ENCODE measurements around the gene RNF157. TPM values are rescaled to one million over a fixed set of nuclear protein-coding genes. Genes with fewer than 3 reads are reported as not detected.

The RNF157 gene
- total RNA-seq, 1 donor = 4.7 TPM

GRCh38 chr17:76160896-76161528 is 79.3 kb downstream of the RNF157 start:
- DNase-seq (ENCODE audit: low read depth) = peak; percentile 51
- H3K4me3 ChIP-seq (ENCODE audit: low read depth, low read length) = no peak overlapping the region

DNA sequence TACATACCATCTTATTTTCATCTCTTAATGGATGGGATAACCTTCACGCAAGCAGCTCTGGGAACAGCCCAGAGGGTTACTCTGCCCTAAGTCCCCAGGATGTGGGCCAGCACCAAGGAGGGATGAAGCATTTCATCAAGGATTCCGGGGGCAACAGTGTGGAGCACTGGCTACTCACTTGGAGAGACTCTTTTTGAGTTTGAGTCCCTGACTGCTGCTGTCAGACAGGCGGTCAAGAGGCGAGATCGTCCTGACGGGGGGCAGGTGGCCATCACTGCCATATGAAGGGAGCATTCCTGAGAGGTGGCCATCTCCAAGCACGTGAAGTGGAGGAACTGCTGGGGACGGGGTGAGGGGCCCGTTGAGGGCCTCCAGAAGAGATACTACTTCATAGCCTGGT is 81.1 kb downstream of the RNF157 start:
- no peak for TF ChIP-seq CTCF (IDR thresholded peaks at IDR 0.05; ENCODE audit: insufficient read depth, low read depth, low read length)
- H3K4me3 ChIP-seq (ENCODE audit: low read depth, low read length) = no peak overlapping the region
- DNase-seq (ENCODE audit: low read depth) = no peak

More at GRCh38 chr17:76160896-76161528, 79.3 kb downstream of the RNF157 start:
- TF ChIP-seq CTCF (IDR thresholded peaks at IDR 0.05; ENCODE audit: insufficient read depth, low read depth, low read length) = no peak

GRCh38 chr17:76157759-76158158 is 82.5 kb downstream of the RNF157 start:
- H3K4me3 ChIP-seq (ENCODE audit: low read depth, low read length) = no peak overlapping the region
- DNase-seq (ENCODE audit: low read depth) = no peak
- TF ChIP-seq CTCF (IDR thresholded peaks at IDR 0.05; ENCODE audit: insufficient read depth, low read depth, low read length) = no peak

GRCh38 chr17:76156662-76156991 is 83.7 kb downstream of the RNF157 start:
- no peak for DNase-seq (ENCODE audit: low read depth)
- no peak for TF ChIP-seq CTCF (IDR thresholded peaks at IDR 0.05; ENCODE audit: insufficient read depth, low read depth, low read length)
- no peak overlapping the region for H3K4me3 ChIP-seq (ENCODE audit: low read depth, low read length)

GRCh38 chr17:76155988-76156661 is 84.2 kb downstream of the RNF157 start:
- TF ChIP-seq CTCF (IDR thresholded peaks at IDR 0.05; ENCODE audit: insufficient read depth, low read depth, low read length) = no peak
- no peak overlapping the region for H3K4me3 ChIP-seq (ENCODE audit: low read depth, low read length)
- no peak for DNase-seq (ENCODE audit: low read depth)

DNA sequence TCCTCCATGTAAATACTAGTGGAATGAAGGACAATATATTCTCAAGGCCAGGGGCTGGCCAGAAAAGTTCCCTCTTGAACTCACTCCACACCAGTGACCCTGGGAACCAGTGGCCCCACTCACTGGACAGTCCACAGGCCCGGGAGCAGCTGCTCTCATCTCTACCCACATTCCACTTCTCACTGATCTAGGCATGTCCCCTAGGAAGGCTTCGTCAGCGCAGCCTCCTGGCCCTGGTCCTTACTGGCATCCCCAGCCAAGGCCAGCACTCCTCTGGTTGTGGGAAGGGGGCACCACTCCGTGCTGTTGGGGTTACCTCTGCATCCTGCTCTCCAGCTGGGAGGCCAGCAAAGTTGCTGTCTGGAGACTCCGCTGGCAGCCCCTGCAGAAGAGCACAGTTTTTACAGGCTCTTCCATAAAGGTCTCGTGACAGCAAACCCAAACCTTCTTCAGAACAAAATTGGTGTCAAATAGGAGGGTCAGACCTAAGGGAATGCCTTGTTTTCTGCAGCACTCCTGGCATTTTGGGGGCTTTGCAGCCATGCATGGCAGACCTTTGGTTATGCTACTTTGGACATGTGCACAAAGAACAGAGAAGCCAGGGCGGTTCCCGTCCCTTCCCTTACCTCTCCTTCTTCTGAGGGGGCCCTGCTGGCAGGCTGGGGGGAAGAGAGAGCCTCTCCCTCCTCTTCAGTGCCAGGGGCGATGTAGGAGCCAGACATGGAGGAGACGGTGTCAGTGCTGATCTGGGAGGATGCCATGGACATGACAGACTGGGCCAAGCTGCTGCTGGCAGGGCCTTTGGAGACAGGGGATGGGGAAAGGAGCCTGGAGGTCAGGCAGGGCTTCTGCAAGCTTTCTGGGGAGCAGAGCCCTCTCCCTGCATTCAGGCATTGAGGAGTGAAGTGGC is 85.1 kb downstream of the RNF157 start:
- no peak overlapping the region for H3K4me3 ChIP-seq (ENCODE audit: low read depth, low read length)
- DNase-seq (ENCODE audit: low read depth) = no peak
- TF ChIP-seq CTCF (IDR thresholded peaks at IDR 0.05; ENCODE audit: insufficient read depth, low read depth, low read length) = no peak

All from fibroblast of villous mesenchyme (primary cell).